Measurements from ENCODE around the gene RNASEH2A.
A peak's percentile ranks its signal among the peaks of the same experiment; 100 is the strongest.

RNASEH2A gene

DNA sequence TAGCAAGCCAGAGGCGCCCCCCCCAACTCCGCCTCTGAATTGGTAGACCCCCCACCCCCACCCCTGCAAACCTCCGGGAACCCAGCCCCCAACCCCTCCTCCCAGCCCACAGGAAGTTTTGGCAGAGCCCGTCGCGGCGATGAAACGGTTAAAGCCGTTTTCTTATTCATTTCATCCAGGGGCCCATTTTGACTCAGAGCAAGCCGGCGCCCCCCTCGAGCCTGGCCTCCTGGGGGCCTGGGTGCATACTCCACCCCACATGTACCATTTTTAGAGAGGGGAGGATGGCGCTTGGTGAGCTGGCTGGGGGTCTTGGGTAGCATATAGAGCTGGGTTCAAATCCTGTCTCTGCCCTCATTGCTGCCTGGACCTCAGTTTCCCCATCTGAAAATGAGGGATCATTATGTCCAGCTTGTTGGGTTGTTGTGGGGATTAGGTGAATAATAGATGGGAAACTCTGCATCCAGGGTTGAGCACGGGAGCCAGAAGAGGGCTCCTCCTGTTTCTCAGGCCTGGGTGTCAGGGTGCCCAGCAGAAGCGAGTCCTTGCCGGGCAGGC lies 23.0 kb upstream of the RNASEH2A start:
- no peak for DNase-seq

DNA sequence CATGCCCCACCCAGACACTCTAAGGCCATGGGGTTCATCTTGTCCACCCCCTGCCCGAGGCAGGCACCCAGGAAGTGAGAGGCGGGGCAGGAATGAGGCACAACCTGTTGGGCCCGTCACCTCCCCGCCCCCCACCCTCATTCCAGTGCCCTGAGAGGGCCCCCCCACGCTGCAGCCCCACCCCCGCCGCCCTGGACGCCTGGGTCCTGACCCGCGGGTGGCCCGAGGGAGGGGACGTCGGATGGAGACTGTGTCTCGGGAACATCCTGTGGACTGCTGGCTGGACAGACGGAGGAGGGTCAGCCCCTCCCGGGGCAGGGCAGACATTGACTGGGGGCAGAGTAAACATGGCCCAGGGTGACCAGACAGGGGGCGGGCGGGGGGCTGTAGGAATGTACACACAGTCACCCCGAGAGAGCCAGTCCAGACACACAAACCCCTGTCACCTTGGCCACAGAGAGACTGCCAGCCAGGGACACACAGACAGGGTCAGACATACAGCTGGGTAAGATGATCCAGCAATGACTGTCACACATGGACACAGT lies 22.5 kb upstream of the RNASEH2A start:
- DNase-seq, result no peak

DNA sequence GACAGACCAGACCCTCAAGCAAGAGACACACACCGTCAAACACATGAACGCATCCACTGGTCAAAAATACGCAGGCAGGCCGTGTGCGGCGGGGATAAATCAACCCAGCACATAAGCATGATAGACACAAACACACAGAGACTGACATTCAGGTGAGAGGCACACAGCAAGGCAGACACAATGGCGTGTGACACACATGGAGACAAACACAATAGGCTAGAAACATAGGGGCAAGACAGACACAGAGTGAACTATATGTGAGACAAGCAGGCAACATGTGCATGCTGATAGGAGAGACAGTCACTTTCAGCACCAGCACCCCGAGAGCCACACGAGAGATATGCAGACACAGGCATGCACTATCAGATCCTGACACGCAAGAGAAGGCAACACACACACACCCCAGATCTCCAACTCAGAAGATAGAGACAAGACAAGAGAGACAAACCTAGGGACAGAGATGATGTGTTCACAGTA lies 22.0 kb upstream of the RNASEH2A start:
- DNase-seq, result no peak

DNA sequence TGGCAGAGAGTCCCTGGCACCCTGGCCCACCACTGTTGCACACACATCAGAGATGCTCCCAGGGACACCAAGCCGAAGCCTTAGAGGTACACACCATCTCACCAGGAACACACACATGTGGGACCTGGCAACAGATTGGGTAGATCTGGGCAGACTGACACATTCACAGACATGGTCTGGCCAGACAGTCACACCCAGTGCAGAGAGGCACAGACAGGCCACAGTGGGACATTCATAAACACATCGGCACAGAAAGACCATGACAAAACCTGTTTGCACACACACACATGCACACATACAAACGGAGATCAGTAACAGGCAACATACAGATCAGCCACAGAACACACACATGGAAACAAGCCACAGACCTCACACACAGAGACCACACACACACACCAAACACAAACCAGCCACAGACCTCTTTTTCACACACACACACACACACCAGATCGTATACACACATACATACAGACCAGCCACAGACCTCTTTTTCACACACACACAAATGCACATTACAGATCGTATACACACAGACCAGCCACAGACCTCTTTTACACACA lies 21.4 kb upstream of the RNASEH2A start:
- DNase-seq, result no peak

DNA sequence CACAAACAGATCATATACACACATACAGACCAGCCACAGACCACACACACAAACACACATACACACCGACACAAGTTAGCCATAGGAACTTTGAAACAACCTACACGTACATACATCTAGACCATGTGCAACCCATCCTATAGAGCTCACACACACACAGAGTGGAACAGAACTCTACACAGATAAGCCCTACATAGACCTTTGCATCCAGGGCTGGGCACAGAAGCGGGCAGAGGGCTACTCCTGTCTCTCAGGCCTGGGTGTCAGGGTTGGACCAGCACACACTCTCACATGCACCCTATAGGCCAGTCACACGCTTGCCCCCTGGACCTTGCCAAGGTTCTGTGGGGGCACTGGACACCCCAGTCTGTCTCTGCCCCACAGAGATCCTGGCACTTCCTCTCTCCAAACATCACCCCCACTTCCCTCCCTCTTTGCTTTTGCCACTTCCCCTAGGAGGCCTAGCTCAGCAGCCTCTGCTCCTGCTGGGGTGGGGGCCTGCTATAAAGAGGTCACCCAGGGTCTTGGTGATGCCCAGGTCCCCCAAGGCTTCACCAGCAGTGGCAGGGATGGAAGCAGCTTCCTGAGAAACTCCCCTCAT lies 20.9 kb upstream of the RNASEH2A start:
- no peak for DNase-seq

DNA sequence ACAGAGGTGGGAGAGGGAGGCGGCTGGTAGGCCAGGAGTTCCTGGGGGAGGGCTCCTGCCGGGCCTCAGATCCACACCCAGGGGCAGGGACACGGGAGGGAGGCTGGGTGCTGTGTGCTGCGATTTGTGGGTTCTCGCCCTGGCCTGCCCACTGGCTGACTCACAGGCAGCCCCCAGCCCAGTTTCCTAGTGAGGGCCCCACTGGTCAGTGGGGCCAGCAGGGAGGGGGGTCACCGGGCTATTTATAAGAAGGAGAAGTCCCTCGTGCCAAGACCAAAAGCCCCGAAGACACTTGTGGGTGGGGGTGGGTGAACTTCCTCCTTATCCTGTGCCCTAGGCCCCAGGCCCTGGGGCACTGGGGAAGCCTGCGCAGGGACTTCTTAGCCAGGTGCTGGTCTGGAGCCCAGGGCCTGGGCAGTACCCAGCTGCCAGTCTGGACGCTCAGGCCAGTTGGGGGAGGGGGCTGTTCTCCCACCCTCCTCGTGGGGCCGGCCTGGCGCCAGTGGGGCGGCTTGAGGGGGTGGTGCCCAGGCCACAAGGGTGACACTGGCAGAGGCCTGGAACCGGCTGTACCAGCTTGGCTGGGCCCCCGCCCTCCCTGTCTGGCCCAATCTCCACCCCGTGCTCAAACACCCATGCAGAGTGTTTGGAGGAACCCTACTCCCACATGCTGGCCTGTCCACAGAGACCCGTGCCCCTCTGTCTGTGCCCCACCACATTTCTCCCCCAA lies 20.1 kb upstream of the RNASEH2A start:
- DNase-seq, result no peak

DNA sequence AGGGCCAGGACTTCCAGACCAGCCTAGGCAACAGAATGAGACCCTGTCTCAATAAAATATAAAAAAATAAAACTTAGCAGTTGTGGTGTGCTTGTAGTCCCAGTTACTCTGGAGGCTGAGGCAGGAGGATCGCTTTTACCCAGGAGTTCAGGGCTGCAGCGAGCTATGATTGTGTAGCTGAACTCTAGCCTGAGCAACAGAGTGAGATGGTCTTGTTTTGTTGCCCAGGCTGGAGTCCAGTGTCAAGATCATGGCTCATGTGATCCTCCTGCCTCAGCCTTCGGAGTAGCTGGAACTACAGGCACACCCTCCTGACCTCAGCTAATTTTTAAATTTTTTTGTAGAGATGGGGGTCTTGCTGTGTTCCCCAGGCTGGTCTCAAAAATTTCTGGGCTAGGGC lies 19.4 kb upstream of the RNASEH2A start:
- DNase-seq, result no peak

DNA sequence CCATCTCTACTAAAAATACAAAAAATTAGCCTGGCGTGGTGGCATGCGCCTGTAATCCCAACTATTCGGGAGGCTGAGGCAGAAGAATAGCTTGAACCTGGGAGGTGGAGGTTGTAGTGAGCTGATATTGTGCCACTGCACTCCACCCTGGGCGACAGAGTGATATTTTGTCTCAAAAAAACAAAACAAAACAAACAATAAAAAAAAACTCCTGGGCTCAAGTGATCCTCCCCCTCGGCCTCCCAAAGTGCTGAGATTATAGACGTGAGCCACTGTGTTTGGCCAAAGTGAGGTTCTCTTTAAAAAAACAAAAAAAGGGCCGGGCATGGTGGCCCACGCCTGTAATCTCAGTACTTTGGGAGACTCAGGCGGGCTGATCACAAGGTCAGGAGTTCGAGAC lies 18.9 kb upstream of the RNASEH2A start:
- DNase-seq, result no peak

DNA sequence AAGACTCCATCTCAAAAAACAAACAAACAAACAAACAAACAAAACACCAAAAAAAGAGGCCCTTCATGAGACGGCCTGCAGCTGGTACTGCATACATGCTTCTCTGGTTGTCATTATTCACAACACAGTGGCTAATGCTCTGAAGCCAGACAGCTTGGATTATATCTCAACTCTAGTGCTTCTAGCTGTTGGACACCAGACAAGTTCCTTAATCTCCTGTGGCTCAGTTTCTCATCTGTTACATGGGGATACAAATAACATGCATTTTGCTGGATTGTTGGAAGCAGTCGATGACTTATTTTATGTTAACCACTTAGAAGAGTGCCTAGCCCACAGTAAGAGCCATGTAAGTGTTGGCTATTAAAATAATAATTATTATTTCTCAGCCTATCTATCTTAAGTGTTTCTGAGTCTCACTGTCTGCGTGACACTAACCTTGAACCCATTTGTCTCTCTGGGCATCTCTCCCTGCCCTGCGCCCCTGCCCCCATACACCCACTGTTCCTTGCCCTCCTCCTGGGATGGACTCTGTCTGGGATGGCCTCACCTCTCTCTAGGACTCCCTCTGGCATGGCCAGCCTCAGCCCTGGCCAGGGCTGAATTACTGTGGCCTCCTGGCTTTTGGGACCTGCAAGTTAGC lies 18.2 kb upstream of the RNASEH2A start:
- no peak for DNase-seq

DNA sequence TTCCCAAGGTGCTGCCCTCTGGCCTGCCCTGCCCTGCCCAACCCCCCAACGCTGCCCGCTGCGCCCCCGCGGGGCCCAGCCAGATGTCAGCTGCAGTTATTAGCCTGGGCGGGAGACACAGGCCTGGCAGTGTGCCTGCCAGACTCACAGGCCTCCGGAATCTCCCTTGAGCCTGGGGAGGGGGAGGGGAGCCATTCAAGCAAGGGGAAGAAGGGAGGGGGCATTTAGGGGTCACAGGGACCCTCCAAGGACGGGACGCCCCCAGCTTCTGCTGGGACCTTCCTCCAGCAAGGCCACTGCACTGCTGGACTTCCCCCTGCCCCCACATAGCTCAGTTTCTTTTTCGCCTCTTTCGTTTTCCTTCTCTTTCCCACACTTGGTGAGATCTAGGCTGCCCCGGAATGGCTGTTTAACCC lies 17.7 kb upstream of the RNASEH2A start:
- peak; percentile 59 for DNase-seq

DNA sequence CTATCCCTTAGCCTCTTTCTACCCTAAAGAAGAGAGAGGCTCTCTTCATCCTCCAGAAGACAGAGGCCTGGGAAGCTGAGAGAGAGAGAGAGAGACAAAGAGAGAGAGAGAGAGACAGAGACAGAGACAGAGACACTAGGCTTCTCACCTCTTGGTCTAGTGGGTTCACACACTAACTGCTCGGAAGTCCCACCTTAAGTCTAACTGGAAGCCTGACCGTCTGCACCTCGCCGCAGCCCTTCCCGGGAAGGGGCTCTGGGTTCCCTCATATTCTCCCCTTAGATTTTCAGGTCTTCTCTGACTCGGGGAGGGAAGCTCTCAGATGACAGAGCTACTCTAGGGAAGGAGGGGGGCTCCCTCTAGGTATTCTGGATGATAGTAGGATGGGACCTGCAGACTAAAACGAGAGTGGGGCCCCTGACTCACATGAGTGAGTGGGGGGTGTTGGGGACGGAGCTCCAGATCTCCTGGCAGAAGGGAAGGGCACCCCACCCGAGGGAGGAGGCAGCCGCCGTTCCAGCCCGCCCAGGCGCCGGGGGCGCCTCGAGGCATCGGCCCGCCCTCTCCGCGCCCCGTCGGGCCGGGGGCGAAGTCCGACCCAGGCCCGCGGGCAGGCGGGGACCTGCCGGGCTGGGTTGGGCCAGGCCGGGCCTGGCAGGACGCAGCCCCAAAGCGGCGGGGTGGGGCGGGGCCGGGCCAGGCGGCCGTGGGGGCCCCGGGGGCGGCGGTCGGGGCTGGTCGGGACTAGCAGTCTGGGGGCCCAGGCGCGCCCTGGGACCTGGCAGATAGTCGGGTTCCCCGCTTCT lies 17.1 kb upstream of the RNASEH2A start:
- DNase-seq, result no peak

DNA sequence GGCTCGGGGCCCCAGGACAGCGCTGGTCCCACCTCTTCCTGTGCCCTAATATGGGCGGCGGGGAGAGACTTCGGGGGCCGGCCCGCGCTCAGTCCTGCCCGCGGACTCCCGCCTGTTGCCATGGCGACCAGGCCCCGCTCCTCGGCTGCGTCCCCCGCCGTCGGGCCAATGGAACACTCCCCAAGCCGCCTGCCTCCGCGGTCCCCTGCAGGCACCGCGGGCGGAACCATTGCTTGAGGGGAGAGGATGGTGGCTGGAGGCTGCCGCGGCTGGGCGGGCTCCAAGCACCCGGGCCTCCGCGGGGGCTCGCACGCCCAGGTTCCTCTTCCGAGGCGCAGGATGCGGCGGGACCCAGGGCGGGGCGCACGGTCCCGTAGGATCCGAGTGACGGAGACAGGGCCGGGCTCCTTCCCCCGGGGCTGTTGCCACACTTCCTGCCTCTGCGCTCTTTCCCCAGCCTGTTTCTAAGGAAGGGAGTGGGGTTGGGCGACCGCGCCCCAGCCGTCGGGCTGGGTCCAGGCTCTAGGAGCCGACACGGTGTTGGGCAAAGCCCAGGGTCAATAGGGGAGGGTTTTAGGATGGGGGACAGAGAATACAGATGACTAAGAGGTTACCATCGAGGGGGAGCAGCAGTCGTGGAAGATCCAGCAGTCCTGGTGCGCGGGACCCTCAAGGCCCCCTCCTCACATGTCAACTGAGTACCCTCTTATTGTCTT lies 16.3 kb upstream of the RNASEH2A start:
- peak; percentile 89 for DNase-seq

DNA sequence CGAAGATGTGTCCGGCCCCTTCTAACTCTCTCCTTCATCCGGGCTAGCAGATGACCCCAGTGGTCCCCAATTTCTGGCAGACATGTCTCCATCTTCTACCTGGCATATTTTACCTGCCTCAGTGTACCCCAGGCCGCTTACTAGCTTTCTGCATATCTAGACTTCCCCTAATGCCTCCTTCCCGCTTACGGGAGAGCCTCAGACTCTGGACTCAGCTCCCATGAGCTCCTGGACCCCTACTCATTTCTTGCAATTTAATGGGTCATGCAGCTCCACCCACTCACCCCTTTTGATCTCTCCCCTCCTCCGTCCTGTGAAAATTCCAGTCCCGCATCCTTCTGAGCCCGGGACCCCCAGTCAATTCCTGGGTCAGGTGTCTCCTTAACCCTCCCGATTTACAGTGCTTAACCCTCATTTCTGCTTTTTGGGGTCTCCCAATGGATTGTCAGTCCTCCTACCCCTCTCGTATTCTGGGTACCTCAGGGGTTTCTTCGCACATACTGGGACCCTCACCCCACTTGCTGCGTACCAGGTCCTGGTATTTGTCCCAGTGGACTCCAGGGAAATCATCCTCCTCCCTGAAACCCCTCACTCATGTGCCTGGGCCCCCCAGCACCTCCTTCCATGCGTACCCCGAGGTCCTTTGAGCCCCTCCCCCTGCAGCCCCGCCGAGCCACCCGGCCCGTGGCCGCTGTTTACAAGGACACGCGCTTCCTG lies 15.6 kb upstream of the RNASEH2A start:
- no peak for DNase-seq

DNA sequence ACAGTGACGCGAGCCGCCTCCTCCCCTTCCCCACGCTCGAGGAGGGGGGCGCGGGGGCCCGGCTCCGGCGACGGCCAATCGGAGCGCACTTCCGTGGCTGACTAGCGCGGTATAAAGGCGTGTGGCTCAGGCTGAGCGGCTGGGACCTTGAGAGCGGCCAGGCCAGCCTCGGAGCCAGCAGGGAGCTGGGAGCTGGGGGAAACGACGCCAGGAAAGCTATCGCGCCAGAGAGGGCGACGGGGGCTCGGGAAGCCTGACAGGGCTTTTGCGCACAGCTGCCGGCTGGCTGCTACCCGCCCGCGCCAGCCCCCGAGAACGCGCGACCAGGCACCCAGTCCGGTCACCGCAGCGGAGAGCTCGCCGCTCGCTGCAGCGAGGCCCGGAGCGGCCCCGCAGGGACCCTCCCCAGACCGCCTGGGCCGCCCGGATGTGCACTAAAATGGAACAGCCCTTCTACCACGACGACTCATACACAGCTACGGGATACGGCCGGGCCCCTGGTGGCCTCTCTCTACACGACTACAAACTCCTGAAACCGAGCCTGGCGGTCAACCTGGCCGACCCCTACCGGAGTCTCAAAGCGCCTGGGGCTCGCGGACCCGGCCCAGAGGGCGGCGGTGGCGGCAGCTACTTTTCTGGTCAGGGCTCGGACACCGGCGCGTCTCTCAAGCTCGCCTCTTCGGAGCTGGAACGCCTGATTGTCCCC lies 14.9 kb upstream of the RNASEH2A start, which contains the start of gene JUNB:
Gene JUNB (plus strand): TSS at position 142 of the 706 bp plus-strand sequence. CDS start 286 bp downstream, at position 428.
- DNase-seq, result peak; percentile 91

DNA sequence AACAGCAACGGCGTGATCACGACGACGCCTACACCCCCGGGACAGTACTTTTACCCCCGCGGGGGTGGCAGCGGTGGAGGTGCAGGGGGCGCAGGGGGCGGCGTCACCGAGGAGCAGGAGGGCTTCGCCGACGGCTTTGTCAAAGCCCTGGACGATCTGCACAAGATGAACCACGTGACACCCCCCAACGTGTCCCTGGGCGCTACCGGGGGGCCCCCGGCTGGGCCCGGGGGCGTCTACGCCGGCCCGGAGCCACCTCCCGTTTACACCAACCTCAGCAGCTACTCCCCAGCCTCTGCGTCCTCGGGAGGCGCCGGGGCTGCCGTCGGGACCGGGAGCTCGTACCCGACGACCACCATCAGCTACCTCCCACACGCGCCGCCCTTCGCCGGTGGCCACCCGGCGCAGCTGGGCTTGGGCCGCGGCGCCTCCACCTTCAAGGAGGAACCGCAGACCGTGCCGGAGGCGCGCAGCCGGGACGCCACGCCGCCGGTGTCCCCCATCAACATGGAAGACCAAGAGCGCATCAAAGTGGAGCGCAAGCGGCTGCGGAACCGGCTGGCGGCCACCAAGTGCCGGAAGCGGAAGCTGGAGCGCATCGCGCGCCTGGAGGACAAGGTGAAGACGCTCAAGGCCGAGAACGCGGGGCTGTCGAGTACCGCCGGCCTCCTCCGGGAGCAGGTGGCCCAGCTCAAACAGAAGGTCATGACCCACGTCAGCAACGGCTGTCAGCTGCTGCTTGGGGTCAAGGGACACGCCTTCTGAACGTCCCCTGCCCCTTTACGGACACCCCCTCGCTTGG lies 14.1 kb upstream of the RNASEH2A start:
- DNase-seq, result peak; percentile 67

DNA sequence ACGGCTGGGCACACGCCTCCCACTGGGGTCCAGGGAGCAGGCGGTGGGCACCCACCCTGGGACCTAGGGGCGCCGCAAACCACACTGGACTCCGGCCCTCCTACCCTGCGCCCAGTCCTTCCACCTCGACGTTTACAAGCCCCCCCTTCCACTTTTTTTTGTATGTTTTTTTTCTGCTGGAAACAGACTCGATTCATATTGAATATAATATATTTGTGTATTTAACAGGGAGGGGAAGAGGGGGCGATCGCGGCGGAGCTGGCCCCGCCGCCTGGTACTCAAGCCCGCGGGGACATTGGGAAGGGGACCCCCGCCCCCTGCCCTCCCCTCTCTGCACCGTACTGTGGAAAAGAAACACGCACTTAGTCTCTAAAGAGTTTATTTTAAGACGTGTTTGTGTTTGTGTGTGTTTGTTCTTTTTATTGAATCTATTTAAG lies 13.5 kb upstream of the RNASEH2A start:
- no peak for DNase-seq

DNA sequence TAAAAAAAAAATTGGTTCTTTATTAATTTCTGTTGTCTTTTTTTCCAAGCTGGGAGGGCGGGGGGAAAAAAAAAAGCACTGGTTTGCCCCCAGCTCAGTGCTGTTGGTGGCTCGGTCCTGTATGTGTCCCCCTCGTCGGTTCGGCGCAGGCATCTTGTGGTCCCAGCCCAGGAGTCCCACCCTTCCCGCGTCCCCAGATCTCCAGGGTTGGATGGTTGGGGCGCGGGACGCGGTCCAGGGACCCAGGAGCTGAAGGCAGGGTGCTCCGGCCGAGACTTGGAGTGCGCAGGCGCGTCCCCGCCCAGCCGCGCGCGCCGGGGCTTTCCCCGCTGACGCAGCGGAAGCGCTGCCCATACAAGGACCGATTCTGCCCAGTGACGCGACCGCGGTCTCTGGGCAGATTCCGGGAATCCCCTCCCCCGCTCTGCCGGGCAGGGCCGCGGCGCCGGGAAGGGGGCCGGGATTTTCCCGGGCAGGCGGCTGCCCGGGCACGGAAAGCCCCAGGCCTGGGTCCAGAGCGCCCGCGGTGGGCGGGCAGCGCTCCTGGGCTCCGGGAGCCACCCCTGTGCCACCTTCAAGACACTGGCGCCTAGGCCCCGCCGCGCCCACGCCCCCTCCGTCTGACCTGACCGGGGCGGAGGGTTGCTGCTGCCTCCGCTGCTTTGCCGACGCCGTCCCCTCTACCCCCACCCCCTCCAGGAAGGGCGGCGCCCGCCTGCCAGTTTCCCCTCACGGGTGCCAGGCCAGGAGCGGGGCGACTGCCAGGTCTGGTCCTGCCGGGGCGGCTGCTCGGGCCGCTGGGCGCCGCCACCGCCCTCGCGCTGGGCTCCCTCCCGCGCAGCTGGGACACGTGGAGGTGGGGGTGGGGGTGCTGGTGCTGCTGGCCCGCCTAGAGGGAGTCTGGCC lies 12.8 kb upstream of the RNASEH2A start:
- peak; percentile 88 for DNase-seq
